ENCODE measurements around the gene C7. TPM values are rescaled to one million over a fixed set of nuclear protein-coding genes. Genes with fewer than 3 reads are reported as not detected.

The C7 gene
- total and polyA plus RNA-seq, 10 of the 15 experiments (the other 5 are each of a cell fraction or from before 2014, with no cell fraction given): 0.90 TPM; not detected in 9

DNA sequence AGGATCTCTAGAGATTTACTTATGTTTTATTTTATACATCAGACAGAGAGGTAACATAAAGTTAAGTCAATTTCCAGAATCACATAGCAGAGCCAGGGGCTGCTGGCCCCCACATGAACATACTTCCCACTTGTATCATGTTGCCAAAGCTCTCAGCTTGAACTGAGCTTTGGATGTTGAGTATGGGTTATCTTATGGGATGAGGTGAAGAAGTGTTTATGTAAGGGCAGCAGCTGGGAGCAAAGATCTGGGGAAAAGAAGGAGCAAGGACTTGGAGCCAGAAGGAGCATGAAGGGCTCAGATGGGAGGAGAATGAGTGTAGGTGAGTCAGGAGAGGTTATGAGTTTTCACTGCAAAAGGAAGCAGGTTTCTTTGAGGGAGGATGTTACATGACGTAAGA is 89.8 kb downstream of the C7 start:
- intact Hi-C loops (cut with micrococcal nuclease; ENCODE audit: unreplicated experiment) (no loop called here), in situ Hi-C loops (cut with MboI) (no loop called here)
- Histone ChIP-seq H3K27me3 (replicated peaks in 1 of 2; ENCODE audit: control insufficient read depth in 2 of 2, insufficient read depth in 2 of 2, low read length in 1 of 2) (no peaks in the 10 kb centered on the region; a peak in 1 of 4 replicates), H3K27ac (ENCODE audit: control insufficient read depth, insufficient read depth) (no peak overlapping the region), H4K20me1 (ENCODE audit: control insufficient read depth, insufficient read depth) (no peaks in the 10 kb centered on the region), H3K4me1 (ENCODE audit: control insufficient read depth, insufficient read depth, low read length) (no peaks in the 10 kb centered on the region), H3K4me2 (ENCODE audit: control insufficient read depth, insufficient read depth) (no peak overlapping the region), H3K79me2 (ENCODE audit: control insufficient read depth, insufficient read depth, low read length) (no peaks in the 10 kb centered on the region), H2AFZ (ENCODE audit: control insufficient read depth, low read depth, low read length) (no peak overlapping the region), H3K9ac (ENCODE audit: control insufficient read depth, insufficient read depth, low read length) (no peak overlapping the region), H3K36me3 (ENCODE audit: control insufficient read depth in 2 of 2, insufficient read depth in 2 of 2, low read length in 1 of 2) (no peaks in the 10 kb centered on the region), H3K4me3 (no peak overlapping the region), H3K9me3 (replicated peaks; ENCODE audit: control insufficient read depth, insufficient read depth, low read length) (no peaks in the 10 kb centered on the region)
- RAD21 ChIA-PET (ENCODE audit: unreplicated experiment): no interaction called here
- POLR2A ChIA-PET: no interaction called here
- ATAC-seq (no peak), DNase-seq (ENCODE audit: low read depth, low spot score) (no peak), FAIRE-seq (no peak)
- CTCF ChIA-PET: no interaction called here
- TF ChIP-seq CBFB (IDR thresholded peaks at IDR 0.05; ENCODE audit: low read depth) (no peak), SREBF1 (IDR thresholded peaks at IDR 0.05; ENCODE audit: low read length) (no peak), ASH2L (IDR thresholded peaks at IDR 0.05; ENCODE audit: borderline replicate concordance, low read depth) (no peak)
- SMC1A ChIA-PET (ENCODE audit: uncharacterized antibody, unreplicated experiment): no interaction called here
- BruUV-seq (replicated peaks): no TSS peak
- 35% methylated on average over 1 of the region's 1 CpG for WGBS (ENCODE audit: insufficient coverage, insufficient replicate concordance, low lambda C conversion rate, missing lambda C conversion rate)

DNA sequence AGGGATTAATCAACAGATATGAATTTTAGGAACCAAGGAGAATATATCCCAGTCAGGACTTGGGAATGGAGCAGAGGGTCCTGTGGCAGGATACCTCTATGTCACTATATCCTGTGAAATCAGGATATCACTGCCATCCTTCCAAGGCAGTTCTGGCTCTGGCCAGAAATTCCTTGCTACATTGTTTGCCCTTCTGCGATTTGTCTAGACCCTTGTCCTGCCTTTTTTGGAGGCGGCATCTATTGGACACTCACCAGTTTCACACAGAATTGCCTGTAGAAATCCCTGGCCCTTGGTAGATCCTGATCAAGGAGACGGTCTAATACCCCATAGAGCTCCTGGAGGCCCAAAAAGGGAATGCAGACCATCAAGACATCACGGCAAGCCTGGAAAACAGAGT is 90.7 kb downstream of the C7 start:
- intact Hi-C loops (cut with micrococcal nuclease; ENCODE audit: unreplicated experiment) (no loop called here), in situ Hi-C loops (cut with MboI) (no loop called here)
- POLR2A ChIA-PET: no interaction called here
- BruUV-seq (replicated peaks): no TSS peak
- 10% methylated on average over 4 of the region's 4 CpGs for WGBS (ENCODE audit: insufficient coverage, insufficient replicate concordance, low lambda C conversion rate, missing lambda C conversion rate)
- Histone ChIP-seq H3K27me3 (replicated peaks in 1 of 2; ENCODE audit: control insufficient read depth in 2 of 2, insufficient read depth in 2 of 2, low read length in 1 of 2) (no peaks in the 10 kb centered on the region; a peak in 1 of 4 replicates), H3K9me3 (replicated peaks; ENCODE audit: control insufficient read depth, insufficient read depth, low read length) (no peaks in the 10 kb centered on the region), H3K9ac (ENCODE audit: control insufficient read depth, insufficient read depth, low read length) (no peak overlapping the region), H3K79me2 (ENCODE audit: control insufficient read depth, insufficient read depth, low read length) (no peaks in the 10 kb centered on the region), H2AFZ (ENCODE audit: control insufficient read depth, low read depth, low read length) (no peak overlapping the region), H3K4me2 (ENCODE audit: control insufficient read depth, insufficient read depth) (no peak overlapping the region), H3K4me3 (no peak overlapping the region), H3K27ac (ENCODE audit: control insufficient read depth, insufficient read depth) (no peak overlapping the region), H3K4me1 (ENCODE audit: control insufficient read depth, insufficient read depth, low read length) (no peaks in the 10 kb centered on the region), H4K20me1 (ENCODE audit: control insufficient read depth, insufficient read depth) (no peaks in the 10 kb centered on the region), H3K36me3 (ENCODE audit: control insufficient read depth in 2 of 2, insufficient read depth in 2 of 2, low read length in 1 of 2) (no peaks in the 10 kb centered on the region)
- CTCF ChIA-PET: interaction anchor here (0.6 kb wide), 1 partner anchor 796 kb away, joined by 3 read pairs; no protein-coding TSS in a partner anchor
- DNase-seq (ENCODE audit: low read depth, low spot score) (no peak), FAIRE-seq (no peak), ATAC-seq (no peak)
- RAD21 ChIA-PET (ENCODE audit: unreplicated experiment): no interaction called here
- SMC1A ChIA-PET (ENCODE audit: uncharacterized antibody, unreplicated experiment): no interaction called here
- TF ChIP-seq, protein P1, sequence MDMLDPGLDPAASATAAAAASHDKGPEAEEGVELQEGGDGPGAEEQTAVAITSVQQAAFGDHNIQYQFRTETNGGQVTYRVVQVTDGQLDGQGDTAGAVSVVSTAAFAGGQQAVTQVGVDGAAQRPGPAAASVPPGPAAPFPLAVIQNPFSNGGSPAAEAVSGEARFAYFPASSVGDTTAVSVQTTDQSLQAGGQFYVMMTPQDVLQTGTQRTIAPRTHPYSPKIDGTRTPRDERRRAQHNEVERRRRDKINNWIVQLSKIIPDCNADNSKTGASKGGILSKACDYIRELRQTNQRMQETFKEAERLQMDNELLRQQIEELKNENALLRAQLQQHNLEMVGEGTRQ (IDR thresholded peaks at IDR 0.05; ENCODE audit: borderline replicate concordance, low read depth, low read length): no peak
- TF ChIP-seq EZH2 (IDR thresholded peaks at IDR 0.05; ENCODE audit: borderline replicate concordance, control insufficient read depth, low read depth, low read length): no peak
- TF ChIP-seq, protein P2, sequence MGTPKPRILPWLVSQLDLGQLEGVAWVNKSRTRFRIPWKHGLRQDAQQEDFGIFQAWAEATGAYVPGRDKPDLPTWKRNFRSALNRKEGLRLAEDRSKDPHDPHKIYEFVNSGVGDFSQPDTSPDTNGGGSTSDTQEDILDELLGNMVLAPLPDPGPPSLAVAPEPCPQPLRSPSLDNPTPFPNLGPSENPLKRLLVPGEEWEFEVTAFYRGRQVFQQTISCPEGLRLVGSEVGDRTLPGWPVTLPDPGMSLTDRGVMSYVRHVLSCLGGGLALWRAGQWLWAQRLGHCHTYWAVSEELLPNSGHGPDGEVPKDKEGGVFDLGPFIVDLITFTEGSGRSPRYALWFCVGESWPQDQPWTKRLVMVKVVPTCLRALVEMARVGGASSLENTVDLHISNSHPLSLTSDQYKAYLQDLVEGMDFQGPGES (IDR thresholded peaks at IDR 0.05): no peak
- no peak for TF ChIP-seq BRCA1 (IDR thresholded peaks at IDR 0.05; ENCODE audit: low read depth, low read length)
- TF ChIP-seq SUZ12 (IDR thresholded peaks at IDR 0.05; ENCODE audit: unreplicated experiment): no peak
- TF ChIP-seq MYB (IDR thresholded peaks at IDR 0.05; ENCODE audit: borderline replicate concordance, low read depth, low read length): no peak
- TF ChIP-seq PAX8 (IDR thresholded peaks at IDR 0.05): no peak
- no peak for TF ChIP-seq SMAD5 (IDR thresholded peaks at IDR 0.05; ENCODE audit: low read depth)
- TF ChIP-seq RB1 (IDR thresholded peaks at IDR 0.05; ENCODE audit: borderline replicate concordance): no peak
- TF ChIP-seq BACH1 (IDR thresholded peaks at IDR 0.05; ENCODE audit: borderline replicate concordance): no peak
- no peak for TF ChIP-seq EED (IDR thresholded peaks at IDR 0.05; ENCODE audit: low read depth)
- no peak for TF ChIP-seq STAT3 (IDR thresholded peaks at IDR 0.05; ENCODE audit: low read depth, low read length)
